ENCODE data around the gene CELF2.

GRCh38 chr10:11163780-11164550, 146.3 kb downstream of the CELF2 start:
- TF ChIP-seq CTCF (IDR thresholded peaks at IDR 0.05), result no peak
- TF ChIP-seq POLR2A (IDR thresholded peaks at IDR 0.05), result peak in 1 of 2 donors; percentile 18
